GM23338 (cell line): ENCODE measurements around the gene C10orf90. TPM values are rescaled to one million over a fixed set of nuclear protein-coding genes. Genes with fewer than 3 reads are reported as not detected.

Source experiments
- ATAC-seq: fragments of 200-7000 bp; cut with Tn5 transposase; 3 replicates; pipeline ENCODE4 v1.9.1; 2020
- DNase-seq: peaks from one replicate; pipeline ENCODE4 v3.0.0-alpha.2; 2015; ENCODE audit warnings: low spot score
- H2AFZ ChIP-seq: fragments of 200-600 bp; sonication (generic); 2 replicates; pipeline ENCODE4 v1.8.0; 2016; ENCODE audit warnings: antibody characterized with exemption, mild to moderate bottlenecking, moderate library complexity
- H3F3A ChIP-seq: fragments of 200-600 bp; sonication (generic); replicated peaks from 2 replicates; pipeline ENCODE4 v1.8.0; 2017; ENCODE audit warnings: antibody characterized with exemption, mixed run types, low read depth
- H3K27ac ChIP-seq: fragments of 200-600 bp; sonication (generic); 2 replicates; pipeline ENCODE4 v1.6.1; 2016; ENCODE audit warnings: low read depth
- H3K27me3 ChIP-seq: fragments of 200-600 bp; sonication (generic); 2 replicates; pipeline ENCODE4 v1.8.0; 2016; ENCODE audit warnings: mild to moderate bottlenecking, mixed run types, moderate library complexity; ENCODE audit not compliant: insufficient read depth
- H3K36me3 ChIP-seq: fragments of 200-600 bp; sonication (generic); 2 replicates; pipeline ENCODE4 v1.8.0; 2016; ENCODE audit warnings: mild to moderate bottlenecking; ENCODE audit not compliant: insufficient read depth
- H3K4me1 ChIP-seq: fragments of 200-600 bp; sonication (generic); 2 replicates; pipeline ENCODE4 v1.8.0; 2016; ENCODE audit warnings: mild to moderate bottlenecking, moderate library complexity; ENCODE audit not compliant: insufficient read depth
- H3K4me2 ChIP-seq: fragments of 200-600 bp; sonication (generic); 2 replicates; pipeline ENCODE4 v1.7.1; 2017; ENCODE audit warnings: mixed run types
- H3K4me3 ChIP-seq: fragments of 200-600 bp; sonication (generic); 2 replicates; pipeline ENCODE4 v1.6.1; 2016; ENCODE audit warnings: mixed run types
- H3K79me2 ChIP-seq: fragments of 200-600 bp; sonication (generic); replicated peaks from 2 replicates; pipeline ENCODE4 v1.8.0; 2017; ENCODE audit warnings: mild to moderate bottlenecking; ENCODE audit not compliant: insufficient read depth
- H3K9me2 ChIP-seq: fragments of 200-600 bp; sonication (generic); 2 replicates; pipeline ENCODE4 v1.8.0; 2017; ENCODE audit not compliant: insufficient read depth
- H4K20me1 ChIP-seq: fragments of 200-600 bp; sonication (generic); replicated peaks from 2 replicates; pipeline ENCODE4 v1.8.0; 2017; ENCODE audit warnings: mild to moderate bottlenecking; ENCODE audit not compliant: insufficient read depth
- H3K27ac Mint-ChIP-seq: 2 replicates; pipeline ENCODE4 v1.8.0; 2020; ENCODE audit warnings: inconsistent platforms, mild to moderate bottlenecking, moderate library complexity, mixed read lengths
- H3K27me3 Mint-ChIP-seq: 3 replicates; pipeline ENCODE4 v1.8.0; 2022; ENCODE audit warnings: low read depth, mild to moderate bottlenecking, moderate library complexity, mixed read lengths, inconsistent platforms; ENCODE audit not compliant: insufficient read depth, poor library complexity
- H3K36me3 Mint-ChIP-seq: 3 replicates; pipeline ENCODE4 v1.8.0; 2021; ENCODE audit warnings: low read depth, mild to moderate bottlenecking, inconsistent platforms, moderate library complexity, mixed read lengths
- H3K4me1 Mint-ChIP-seq: 3 replicates; pipeline ENCODE4 v1.8.0; 2020; ENCODE audit warnings: mild to moderate bottlenecking, inconsistent platforms, mixed read lengths
- H3K4me3 Mint-ChIP-seq: 3 replicates; pipeline ENCODE4 v1.8.0; 2021; ENCODE audit warnings: moderate library complexity, mild to moderate bottlenecking, inconsistent platforms, mixed read lengths
- H3K9me3 Mint-ChIP-seq: 3 replicates; pipeline ENCODE4 v1.8.0; 2020; ENCODE audit warnings: moderate library complexity, mild to moderate bottlenecking, inconsistent platforms, mixed read lengths
- ETS1 ChIP-seq: IDR thresholded peaks from 2 replicates; pipeline ENCODE4 v1.6.1; 2016; ENCODE audit warnings: antibody characterized with exemption
- EZH2 ChIP-seq: fragments of 200-600 bp; sonication (generic); IDR thresholded peaks from one replicate; pipeline ENCODE4 v1.8.0; 2017; ENCODE audit warnings: antibody characterized with exemption, mild to moderate bottlenecking, low read depth; ENCODE audit not compliant: unreplicated experiment
- EZH2phosphoT487 ChIP-seq: fragments of 200-600 bp; sonication (generic); IDR thresholded peaks from one replicate; pipeline ENCODE4 v1.8.1; 2018; ENCODE audit warnings: antibody characterized with exemption; ENCODE audit not compliant: unreplicated experiment
- NANOG ChIP-seq: IDR thresholded peaks from 2 replicates; pipeline ENCODE4 v1.6.1; 2016; ENCODE audit warnings: antibody characterized with exemption, borderline replicate concordance
- POLR2AphosphoS5 ChIP-seq: IDR thresholded peaks from 2 replicates; pipeline ENCODE4 v1.6.1; 2016; ENCODE audit warnings: antibody characterized with exemption, low read depth
- STAT1 ChIP-seq: IDR thresholded peaks from one replicate; pipeline ENCODE4 v1.6.1; 2016; ENCODE audit warnings: antibody characterized with exemption; ENCODE audit not compliant: unreplicated experiment
- ZNF114 ChIP-seq: fragments of 250-450 bp; sonication (Bioruptor Pico); IDR thresholded peaks from 2 replicates; pipeline ENCODE4 v1.5.0; 2020; ENCODE audit warnings: mild to moderate bottlenecking, moderate library complexity
- polyA plus RNA-seq: library from polyadenylated mRNA; unstranded; fragments of >200 nt; fragmentation: Nextera tagmentation; extraction: Ambion mirVana; gene quantifications from 2 replicates; pipeline ENCODE4 v1.2.1, GENCODE V29; 2016
- total RNA-seq: library from RNA; depleted of rRNA; stranded (reverse); fragments of >200 nt; shearing (Covaris generic); gene quantifications from 2 replicates; pipeline ENCODE4 v1.2.3, GENCODE V29; 2014
- TF ChIP-seq, protein P1 (sequence below): IDR thresholded peaks from one replicate; pipeline ENCODE4 v1.6.1; 2018; ENCODE audit warnings: antibody characterized with exemption; ENCODE audit not compliant: unreplicated experiment

Gene C10orf90
- total and polyA plus RNA-seq, 2 experiments from 2014 or later: 0.76 to 0.97 TPM

DNA sequence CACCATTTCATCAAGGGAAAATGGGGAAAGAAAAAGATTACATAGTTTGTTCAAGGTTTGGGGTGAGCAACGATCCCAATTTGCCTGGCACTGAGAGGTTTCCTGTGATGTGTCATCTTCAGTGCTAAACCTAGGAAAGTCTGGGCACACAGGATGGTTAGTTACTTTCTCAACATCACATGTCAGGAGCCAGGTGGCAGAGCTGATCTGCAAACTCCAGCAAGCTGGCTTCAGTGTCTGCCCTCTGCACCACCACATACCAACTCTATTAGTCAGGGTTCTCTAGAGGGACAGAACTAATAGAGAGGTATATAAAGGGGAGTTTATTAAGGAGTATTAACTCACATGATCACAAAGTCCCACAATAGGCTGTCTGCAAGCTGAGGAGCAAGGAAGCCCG, 293.5 kb downstream of the C10orf90 start (continued):
- TF ChIP-seq ETS1 (no peak), NANOG (no peak), EZH2 (no peak), STAT1 (no peak), POLR2AphosphoS5 (no peak), EZH2phosphoT487 (no peak), ZNF114 (CRISPR knock-in tag) (no peak)
- TF ChIP-seq, protein P1, sequence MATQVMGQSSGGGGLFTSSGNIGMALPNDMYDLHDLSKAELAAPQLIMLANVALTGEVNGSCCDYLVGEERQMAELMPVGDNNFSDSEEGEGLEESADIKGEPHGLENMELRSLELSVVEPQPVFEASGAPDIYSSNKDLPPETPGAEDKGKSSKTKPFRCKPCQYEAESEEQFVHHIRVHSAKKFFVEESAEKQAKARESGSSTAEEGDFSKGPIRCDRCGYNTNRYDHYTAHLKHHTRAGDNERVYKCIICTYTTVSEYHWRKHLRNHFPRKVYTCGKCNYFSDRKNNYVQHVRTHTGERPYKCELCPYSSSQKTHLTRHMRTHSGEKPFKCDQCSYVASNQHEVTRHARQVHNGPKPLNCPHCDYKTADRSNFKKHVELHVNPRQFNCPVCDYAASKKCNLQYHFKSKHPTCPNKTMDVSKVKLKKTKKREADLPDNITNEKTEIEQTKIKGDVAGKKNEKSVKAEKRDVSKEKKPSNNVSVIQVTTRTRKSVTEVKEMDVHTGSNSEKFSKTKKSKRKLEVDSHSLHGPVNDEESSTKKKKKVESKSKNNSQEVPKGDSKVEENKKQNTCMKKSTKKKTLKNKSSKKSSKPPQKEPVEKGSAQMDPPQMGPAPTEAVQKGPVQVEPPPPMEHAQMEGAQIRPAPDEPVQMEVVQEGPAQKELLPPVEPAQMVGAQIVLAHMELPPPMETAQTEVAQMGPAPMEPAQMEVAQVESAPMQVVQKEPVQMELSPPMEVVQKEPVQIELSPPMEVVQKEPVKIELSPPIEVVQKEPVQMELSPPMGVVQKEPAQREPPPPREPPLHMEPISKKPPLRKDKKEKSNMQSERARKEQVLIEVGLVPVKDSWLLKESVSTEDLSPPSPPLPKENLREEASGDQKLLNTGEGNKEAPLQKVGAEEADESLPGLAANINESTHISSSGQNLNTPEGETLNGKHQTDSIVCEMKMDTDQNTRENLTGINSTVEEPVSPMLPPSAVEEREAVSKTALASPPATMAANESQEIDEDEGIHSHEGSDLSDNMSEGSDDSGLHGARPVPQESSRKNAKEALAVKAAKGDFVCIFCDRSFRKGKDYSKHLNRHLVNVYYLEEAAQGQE: no peak

GRCh38 chr10:126375926-126376554, 294.5 kb downstream of the C10orf90 start:
- Histone ChIP-seq H3K9me2 (no peaks in the 10 kb centered on the region; the same call in 1 of the 2 replicates), H3K36me3 (peaks cover 6% of the 10 kb centered on the region; the same call in 1 of the 2 replicates), H3K79me2 (no peaks in the 10 kb centered on the region), H3K27me3 (no peaks in the 10 kb centered on the region), H3K4me3 (no peak overlapping the region), H3K27ac (no peak overlapping the region), H3K4me2 (no peak overlapping the region), H3F3A (no peaks in the 10 kb centered on the region), H3K4me1 (no peaks in the 10 kb centered on the region), H4K20me1 (no peaks in the 10 kb centered on the region), H2AFZ (no peak overlapping the region)
- Mint-ChIP-seq H3K9me3 (peaks cover 28% of the 10 kb centered on the region), H3K27ac (no peak overlapping the region), H3K36me3 (peaks cover 24% of the 10 kb centered on the region), H3K4me1 (no peaks in the 10 kb centered on the region), H3K4me3 (no peak overlapping the region), H3K27me3 (peaks cover 2% of the 10 kb centered on the region)
- DNase-seq: no peak
- no peak for ATAC-seq
- TF ChIP-seq, protein P1: no peak
- TF ChIP-seq NANOG (no peak), EZH2phosphoT487 (no peak), ETS1 (no peak)
